ENCODE measurements around the gene BPI. TPM values are rescaled to one million over a fixed set of nuclear protein-coding genes. Genes with fewer than 3 reads are reported as not detected.
A peak's percentile ranks its signal among the peaks of the same experiment; 100 is the strongest.

Gene BPI
- total RNA-seq, 1 donor: under 0.01 TPM

DNA sequence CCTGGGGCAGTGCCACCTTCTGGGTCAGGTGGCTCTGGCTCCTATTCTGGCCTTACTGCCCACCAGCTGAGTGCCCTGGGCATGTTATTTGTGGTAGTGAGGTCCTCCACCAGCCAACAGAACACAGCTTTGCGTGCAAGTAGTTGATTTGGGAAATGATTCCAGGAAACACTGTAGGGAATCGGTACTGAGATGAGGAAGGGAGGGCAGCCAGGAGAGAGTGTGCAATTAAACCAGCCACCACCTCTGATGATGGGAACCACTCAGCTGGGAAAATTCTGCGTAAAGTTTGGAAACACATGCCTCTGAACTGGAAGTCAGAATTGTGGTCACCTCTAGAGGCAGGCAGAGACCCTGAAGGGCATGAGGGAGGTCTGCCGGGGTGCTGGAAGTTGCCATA lies 42.8 kb downstream of the BPI start:
- H3K27ac ChIP-seq (ENCODE audit: low read depth, low read length): no peak overlapping the region
- H3K9me3 ChIP-seq (ENCODE audit: low read depth, low read length): no peaks in the 10 kb centered on the region
- no peaks in the 10 kb centered on the region for H3K36me3 ChIP-seq (ENCODE audit: insufficient read depth, low read length)
- no peak overlapping the region for H3K4me2 ChIP-seq (ENCODE audit: insufficient read depth, low read length)
- H3K4me3 ChIP-seq (ENCODE audit: insufficient read depth, low read length): no peak overlapping the region
- H4K20me1 ChIP-seq (ENCODE audit: insufficient read depth, low read length): no peaks in the 10 kb centered on the region
- TF ChIP-seq, protein P1, sequence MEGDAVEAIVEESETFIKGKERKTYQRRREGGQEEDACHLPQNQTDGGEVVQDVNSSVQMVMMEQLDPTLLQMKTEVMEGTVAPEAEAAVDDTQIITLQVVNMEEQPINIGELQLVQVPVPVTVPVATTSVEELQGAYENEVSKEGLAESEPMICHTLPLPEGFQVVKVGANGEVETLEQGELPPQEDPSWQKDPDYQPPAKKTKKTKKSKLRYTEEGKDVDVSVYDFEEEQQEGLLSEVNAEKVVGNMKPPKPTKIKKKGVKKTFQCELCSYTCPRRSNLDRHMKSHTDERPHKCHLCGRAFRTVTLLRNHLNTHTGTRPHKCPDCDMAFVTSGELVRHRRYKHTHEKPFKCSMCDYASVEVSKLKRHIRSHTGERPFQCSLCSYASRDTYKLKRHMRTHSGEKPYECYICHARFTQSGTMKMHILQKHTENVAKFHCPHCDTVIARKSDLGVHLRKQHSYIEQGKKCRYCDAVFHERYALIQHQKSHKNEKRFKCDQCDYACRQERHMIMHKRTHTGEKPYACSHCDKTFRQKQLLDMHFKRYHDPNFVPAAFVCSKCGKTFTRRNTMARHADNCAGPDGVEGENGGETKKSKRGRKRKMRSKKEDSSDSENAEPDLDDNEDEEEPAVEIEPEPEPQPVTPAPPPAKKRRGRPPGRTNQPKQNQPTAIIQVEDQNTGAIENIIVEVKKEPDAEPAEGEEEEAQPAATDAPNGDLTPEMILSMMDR (IDR thresholded peaks at IDR 0.05; ENCODE audit: extremely low read depth, low read depth, low read length): no peak
- no peaks in the 10 kb centered on the region for H3K79me2 ChIP-seq (ENCODE audit: insufficient read depth, low read length)
- no peaks in the 10 kb centered on the region for H3K4me1 ChIP-seq (ENCODE audit: insufficient read depth, low read length)
- H2AFZ ChIP-seq (ENCODE audit: low read length): no peak overlapping the region
- no peak for DNase-seq (ENCODE audit: insufficient read length, low spot score, missing footprints)
- H3K27me3 ChIP-seq (ENCODE audit: insufficient read depth, low read length): peaks cover 16% of the 10 kb centered on the region

DNA sequence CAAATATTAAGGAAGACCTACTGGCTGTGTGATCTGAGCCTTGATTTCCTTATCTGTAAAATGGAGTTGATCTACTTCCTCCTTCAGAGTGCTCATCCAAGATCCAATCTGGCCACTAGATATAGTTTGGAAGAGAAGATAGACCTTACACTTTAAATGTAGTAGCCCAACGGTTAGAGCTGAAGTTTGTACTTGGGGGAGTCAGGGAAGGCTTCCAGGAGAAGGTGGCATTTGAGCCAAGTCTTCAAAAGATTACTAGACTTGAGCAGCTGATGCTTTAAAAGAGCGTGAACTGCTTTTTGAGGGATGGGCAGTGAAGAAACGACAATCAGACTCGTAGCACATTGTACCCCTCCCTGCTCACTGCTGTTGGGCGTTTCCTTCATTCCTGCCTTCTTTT lies 45.9 kb downstream of the BPI start:
- H3K36me3 ChIP-seq (ENCODE audit: insufficient read depth, low read length): no peaks in the 10 kb centered on the region
- H4K20me1 ChIP-seq (ENCODE audit: insufficient read depth, low read length): no peaks in the 10 kb centered on the region
- no peak overlapping the region for H3K4me2 ChIP-seq (ENCODE audit: insufficient read depth, low read length)
- H3K4me1 ChIP-seq (ENCODE audit: insufficient read depth, low read length): peaks cover 3% of the 10 kb centered on the region
- H3K79me2 ChIP-seq (ENCODE audit: insufficient read depth, low read length): no peaks in the 10 kb centered on the region
- TF ChIP-seq, protein P1 (IDR thresholded peaks at IDR 0.05; ENCODE audit: extremely low read depth, low read depth, low read length): no peak
- H2AFZ ChIP-seq (ENCODE audit: low read length): no peak overlapping the region
- no peak overlapping the region for H3K4me3 ChIP-seq (ENCODE audit: insufficient read depth, low read length)
- no peak for DNase-seq (ENCODE audit: insufficient read length, low spot score, missing footprints)
- peaks cover 16% of the 10 kb centered on the region for H3K27me3 ChIP-seq (ENCODE audit: insufficient read depth, low read length)
- no peaks in the 10 kb centered on the region for H3K9me3 ChIP-seq (ENCODE audit: low read depth, low read length)
- H3K27ac ChIP-seq (ENCODE audit: low read depth, low read length): no peak overlapping the region

DNA sequence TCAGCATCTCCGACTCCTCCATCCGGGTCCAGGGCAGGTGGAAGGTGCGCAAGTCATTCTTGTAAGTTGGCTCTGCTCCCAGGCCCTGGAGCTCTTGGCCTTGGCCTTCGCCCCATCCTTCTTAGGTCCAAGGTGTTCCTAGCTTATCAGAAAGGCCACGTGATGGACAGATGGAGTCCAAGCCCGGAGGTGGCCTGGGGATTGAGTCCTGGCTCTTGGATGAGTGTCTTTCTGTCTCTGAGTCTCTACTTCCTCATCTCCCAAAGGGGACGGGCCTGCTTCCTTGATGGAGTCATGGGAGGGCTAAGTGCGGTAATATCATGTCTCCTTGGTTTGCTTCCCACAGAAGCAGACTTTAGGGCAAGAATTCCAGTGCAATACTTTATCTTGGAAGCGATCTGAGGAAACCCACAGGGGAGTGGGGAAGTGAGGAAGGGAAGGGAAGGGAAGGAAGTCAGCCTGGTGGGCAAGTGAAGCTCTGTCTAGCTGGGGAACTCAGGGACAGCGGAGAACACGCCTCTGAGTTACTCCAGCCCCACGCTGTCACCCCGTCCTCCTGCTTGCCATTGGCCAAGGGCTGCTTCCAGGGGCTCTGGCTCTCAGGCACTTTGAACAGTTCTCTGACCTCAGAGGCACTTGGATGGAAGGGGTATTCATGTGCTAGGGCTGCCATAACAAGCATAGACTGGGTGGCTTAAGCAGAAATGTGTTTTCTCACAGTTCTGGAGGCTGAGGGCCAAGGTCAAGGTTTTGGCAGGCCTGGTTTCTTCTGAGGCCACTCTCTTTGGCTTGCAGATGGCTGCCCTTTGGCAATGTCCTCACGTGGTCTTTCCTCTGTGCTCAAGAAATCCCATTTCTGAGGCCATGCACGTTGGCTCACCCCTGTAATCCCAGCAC lies 47.2 kb downstream of the BPI start:
- Histone ChIP-seq H2AFZ (ENCODE audit: low read length) (peak overlapping the region; percentile 65), H3K4me3 (ENCODE audit: insufficient read depth, low read length) (no peak overlapping the region), H3K9me3 (ENCODE audit: low read depth, low read length) (no peaks in the 10 kb centered on the region), H3K4me1 (ENCODE audit: insufficient read depth, low read length) (peaks cover 3% of the 10 kb centered on the region), H3K27ac (ENCODE audit: low read depth, low read length) (no peak overlapping the region), H3K79me2 (ENCODE audit: insufficient read depth, low read length) (no peaks in the 10 kb centered on the region), H4K20me1 (ENCODE audit: insufficient read depth, low read length) (no peaks in the 10 kb centered on the region), H3K27me3 (ENCODE audit: insufficient read depth, low read length) (peaks cover 19% of the 10 kb centered on the region), H3K4me2 (ENCODE audit: insufficient read depth, low read length) (no peak overlapping the region), H3K36me3 (ENCODE audit: insufficient read depth, low read length) (no peaks in the 10 kb centered on the region)
- TF ChIP-seq, protein P1 (IDR thresholded peaks at IDR 0.05; ENCODE audit: extremely low read depth, low read depth, low read length): no peak
- peak; percentile 89 for DNase-seq (ENCODE audit: insufficient read length, low spot score, missing footprints)

DNA sequence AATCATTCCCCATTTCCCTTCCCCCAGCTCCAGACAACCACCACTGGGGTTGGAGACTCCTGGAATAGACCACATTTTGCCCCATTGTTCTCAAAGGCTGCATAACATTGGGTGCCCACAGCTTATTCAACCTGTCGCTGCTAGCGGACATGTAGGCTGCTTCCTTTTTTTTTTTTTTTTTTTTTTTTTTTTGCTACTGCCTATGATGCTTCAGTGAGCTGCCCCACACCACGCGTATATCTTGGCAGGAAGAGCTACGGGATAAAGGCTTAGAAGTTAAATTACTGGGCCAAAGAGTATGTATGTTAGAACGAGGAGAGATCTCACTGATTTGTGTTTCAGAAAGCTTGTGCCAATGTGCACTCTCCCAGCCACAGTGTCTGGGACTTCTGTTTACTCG lies 49.4 kb downstream of the BPI start:
- TF ChIP-seq, protein P1 (IDR thresholded peaks at IDR 0.05; ENCODE audit: extremely low read depth, low read depth, low read length): no peak
- DNase-seq (ENCODE audit: insufficient read length, low spot score, missing footprints): no peak
- no peaks in the 10 kb centered on the region for H3K9me3 ChIP-seq (ENCODE audit: low read depth, low read length)
- H3K4me1 ChIP-seq (ENCODE audit: insufficient read depth, low read length): peaks cover 3% of the 10 kb centered on the region
- no peak overlapping the region for H3K4me2 ChIP-seq (ENCODE audit: insufficient read depth, low read length)
- H3K79me2 ChIP-seq (ENCODE audit: insufficient read depth, low read length): no peaks in the 10 kb centered on the region
- peak overlapping the region; percentile 23 for H2AFZ ChIP-seq (ENCODE audit: low read length)
- H3K27ac ChIP-seq (ENCODE audit: low read depth, low read length): no peak overlapping the region
- H3K36me3 ChIP-seq (ENCODE audit: insufficient read depth, low read length): no peaks in the 10 kb centered on the region
- H4K20me1 ChIP-seq (ENCODE audit: insufficient read depth, low read length): no peaks in the 10 kb centered on the region
- no peak overlapping the region for H3K4me3 ChIP-seq (ENCODE audit: insufficient read depth, low read length)
- H3K27me3 ChIP-seq (ENCODE audit: insufficient read depth, low read length): peaks cover 9% of the 10 kb centered on the region

All from osteoblast (primary cell).